NCI-H526 (cell line): ENCODE results near the gene KIAA0930.

Experiments used
- DNase-seq, 2 experiments: peaks; one replicate each; lab custom pipeline; 2025; lab: John Stamatoyannopoulos, UW

KIAA0930 gene

GRCh38 chr22:45237065-45237990, 3.4 kb downstream of the KIAA0930 start:
- DNase-seq, result no peak

DNA sequence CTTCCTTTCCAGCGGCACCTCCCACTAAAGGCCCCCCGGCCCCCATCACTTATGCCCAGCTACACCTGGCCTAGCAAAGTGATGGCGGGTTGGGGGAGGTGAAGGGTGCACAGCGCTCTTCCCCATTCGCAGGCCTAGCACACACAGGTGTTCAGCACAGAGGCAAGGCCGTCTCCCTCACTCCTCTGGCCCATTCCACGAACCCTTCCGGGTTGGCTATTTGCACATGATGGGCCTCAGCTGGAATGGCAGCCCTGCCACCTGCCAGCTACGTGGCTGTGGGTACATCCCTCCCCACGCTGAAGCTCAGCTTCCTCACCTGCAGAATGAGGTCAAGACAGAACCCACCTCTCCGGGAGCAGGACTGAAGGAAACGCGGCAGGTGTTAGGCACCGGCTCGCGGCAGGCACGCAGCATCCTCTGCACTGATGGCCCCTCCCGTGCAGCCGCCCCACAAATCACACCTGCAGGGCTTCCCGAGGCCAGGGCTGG, 4.8 kb downstream of the KIAA0930 start:
- DNase-seq, result peak in 1 of 2 experiments; percentile 28

- no peak for DNase-seq
These were observed 5.5 kb downstream of the KIAA0930 start for GRCh38 chr22:45235101-45235777.

DNA sequence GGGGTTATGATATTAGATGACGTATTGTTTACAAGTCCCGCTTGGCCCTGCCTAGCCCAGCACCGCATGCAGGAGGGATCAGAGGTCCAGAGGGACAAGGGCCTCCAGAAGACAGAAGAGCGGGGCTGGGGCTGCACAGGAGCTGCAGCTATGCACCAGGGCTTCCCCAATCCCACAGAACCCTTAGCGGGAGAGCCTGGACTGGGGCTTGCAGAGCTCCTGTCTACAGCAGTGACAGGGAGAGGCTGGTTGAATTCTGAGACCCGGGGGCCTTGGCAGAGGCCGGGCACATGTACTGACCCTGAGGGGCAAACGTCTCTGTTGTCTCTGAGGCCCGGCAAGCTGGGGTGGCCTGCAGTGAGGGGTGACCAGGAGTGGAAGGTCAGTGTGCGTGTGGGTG, 6.9 kb downstream of the KIAA0930 start:
- DNase-seq, result no peak

DNA sequence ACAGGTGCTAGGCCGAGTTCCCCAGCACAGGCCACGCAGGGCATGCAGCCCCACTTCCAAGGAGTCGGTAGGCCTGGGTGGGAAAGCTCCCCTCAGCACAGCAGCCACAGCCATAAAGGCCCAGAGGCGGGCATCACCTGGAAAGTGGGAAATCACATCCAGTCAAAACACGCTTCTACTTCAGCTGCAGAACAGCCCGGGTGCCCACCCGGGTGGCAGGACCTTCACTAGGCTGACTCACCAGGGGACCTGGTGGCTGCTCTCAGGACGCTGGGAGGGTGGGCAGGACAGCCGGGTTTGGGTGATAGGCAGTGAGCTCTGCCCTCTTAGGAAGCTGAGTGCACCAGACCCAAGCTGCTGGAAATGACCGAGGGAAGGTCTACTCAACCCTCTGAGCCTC, 7.3 kb downstream of the KIAA0930 start:
- no peak for DNase-seq

GRCh38 chr22:45231293-45231692, 9.4 kb downstream of the KIAA0930 start:
- DNase-seq, result no peak

- no peak for DNase-seq
These were observed 10.5 kb downstream of the KIAA0930 start for GRCh38 chr22:45230026-45230721.

GRCh38 chr22:45229181-45229580, 11.5 kb downstream of the KIAA0930 start:
- no peak for DNase-seq

GRCh38 chr22:45228401-45228754, 12.3 kb downstream of the KIAA0930 start:
- DNase-seq, result no peak

DNA sequence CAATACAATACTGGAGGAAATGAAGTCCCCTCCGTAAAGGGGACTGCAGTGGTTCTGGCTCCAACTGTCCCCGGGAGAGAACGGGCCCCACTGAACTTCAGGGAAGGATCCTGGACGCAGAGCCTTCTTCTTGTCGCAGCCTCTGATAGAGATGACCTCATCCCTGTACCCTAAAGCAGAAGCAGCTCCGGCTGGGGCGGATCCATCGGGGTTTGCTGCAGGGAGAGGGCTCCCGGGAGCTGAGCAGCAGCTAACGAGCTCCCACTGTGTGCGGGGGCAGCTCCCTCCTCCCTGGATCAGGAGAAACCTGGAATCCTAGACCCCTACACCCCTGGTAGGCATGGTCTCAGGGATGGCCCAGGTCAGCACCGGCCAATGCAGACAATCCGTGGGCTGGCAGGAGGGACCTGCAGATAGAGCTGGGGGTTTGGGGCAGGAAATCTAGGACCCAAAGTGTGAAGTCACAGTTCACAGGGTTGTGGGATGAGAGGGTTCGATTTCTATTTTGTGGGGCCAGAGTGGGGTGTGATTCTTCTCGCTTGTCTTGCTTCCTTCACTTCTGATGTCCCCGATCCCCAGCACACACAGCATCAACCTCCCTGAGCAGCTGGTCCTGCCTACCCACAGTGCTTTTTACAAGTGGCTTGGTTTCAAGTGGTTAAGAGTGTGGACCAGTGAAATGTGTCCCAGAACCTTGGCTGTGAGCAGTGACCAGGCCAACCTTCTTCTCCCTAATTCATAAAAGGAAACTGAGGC, 12.9 kb downstream of the KIAA0930 start:
- DNase-seq, result no peak

GRCh38 chr22:45226503-45227186, 14.0 kb downstream of the KIAA0930 start:
- DNase-seq, result no peak

GRCh38 chr22:45225732-45226502, 14.8 kb downstream of the KIAA0930 start:
- DNase-seq, result no peak

GRCh38 chr22:45224988-45225731, 15.5 kb downstream of the KIAA0930 start:
- DNase-seq, result no peak

GRCh38 chr22:45224331-45224730, 16.4 kb downstream of the KIAA0930 start:
- DNase-seq, result no peak

DNA sequence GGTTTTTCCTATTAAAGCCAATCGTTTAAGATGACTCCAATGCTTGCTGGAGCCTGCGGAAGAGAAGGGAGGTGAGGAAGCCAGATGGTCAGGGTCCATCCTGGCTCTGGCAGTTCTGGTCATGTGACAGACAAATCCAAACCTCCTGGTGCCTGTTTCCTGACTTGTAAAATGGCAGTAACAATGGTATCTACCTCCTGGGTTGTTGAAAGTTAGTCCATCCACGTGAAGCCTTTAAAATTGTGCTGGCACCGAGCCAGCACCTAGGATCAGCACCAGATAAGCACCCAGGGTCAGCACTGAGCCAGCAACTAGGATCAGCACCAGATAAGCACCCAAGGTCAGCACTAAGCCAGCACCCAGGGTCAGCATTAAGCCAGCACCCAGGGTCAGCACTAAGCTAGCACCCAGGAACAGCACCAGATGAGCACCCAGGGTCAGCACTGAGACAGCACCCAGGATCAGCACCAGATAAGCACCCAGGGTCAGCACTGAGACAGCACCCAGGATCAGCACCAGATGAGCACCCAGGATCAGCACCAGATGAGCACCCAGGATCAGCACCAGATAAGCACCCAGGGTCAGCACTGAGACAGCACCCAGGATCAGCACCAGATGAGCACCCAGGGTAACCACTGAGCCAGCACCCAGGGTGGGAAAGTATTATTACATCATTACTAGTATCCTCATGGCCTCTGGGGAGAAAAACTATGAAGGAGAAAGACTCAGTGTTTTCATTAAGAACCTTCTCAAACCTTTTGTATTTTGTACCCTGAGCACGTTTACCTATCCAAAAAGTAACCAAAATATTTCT, 17.2 kb downstream of the KIAA0930 start:
- DNase-seq, result no peak

DNA sequence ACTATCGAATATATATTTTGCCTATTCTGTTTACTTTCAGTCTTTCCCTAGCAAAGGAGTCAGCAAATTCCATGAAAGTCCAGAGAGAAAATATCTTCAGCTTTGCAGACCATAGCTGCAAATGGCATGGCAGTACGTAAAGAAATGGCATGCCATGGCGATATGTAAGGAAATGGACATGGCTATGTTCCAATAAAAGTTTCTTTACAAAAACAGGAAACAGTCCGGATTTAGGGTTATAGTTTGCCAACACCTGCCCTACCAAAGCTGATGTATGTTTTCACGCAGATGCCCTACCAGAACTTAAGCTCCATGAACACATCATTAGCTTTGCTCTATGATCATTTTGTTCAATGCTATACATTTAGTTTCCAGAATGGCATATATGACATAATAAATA, 19.5 kb downstream of the KIAA0930 start:
- no peak for DNase-seq

DNA sequence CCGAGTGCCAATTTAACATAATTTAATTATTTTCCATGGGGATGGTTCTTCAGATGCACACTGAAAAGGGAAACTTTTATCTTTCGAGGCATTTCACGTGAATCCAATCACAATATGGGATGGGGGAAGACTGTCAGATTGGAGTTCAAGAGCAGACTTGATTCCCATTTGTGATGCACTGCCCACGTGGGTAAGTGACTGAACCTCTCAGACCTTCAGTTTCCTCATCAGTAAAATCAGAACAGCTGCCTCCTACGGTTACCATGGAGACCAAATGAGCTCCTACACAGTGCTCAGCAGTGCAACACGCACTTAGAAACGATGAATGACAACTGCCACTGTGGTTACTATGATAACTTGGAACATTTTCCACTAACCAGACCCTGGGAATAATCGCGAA, 21.7 kb downstream of the KIAA0930 start:
- no peak for DNase-seq

GRCh38 chr22:45217806-45218205, 22.9 kb downstream of the KIAA0930 start:
- no peak for DNase-seq

DNA sequence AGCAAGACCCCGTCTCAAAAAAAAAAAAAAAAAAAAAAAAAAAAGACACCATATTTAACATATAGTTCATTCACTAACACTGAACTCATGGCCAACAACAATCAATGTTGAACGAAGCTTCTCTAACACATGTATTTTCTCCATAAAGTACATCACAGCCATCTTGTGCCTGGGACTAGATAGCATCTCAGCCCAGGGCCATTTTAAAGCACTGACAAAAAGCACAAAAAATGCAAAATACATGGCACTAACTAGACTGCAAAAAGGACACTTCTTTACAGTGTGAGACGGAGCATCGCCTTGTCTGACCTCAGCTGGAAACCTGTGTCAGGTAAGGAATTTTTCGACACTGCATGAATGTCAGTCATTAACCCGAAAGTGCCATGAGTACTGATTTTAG, 23.3 kb downstream of the KIAA0930 start:
- no peak for DNase-seq
